NCI-H526 treated with DMSO at 0.1 percent for 48 hours (cell line): ENCODE measurements around the gene LAMB2.

Experiments used
- DNase-seq: peaks from one replicate; lab custom pipeline; 2025; lab: John Stamatoyannopoulos, UW

The LAMB2 gene

DNA sequence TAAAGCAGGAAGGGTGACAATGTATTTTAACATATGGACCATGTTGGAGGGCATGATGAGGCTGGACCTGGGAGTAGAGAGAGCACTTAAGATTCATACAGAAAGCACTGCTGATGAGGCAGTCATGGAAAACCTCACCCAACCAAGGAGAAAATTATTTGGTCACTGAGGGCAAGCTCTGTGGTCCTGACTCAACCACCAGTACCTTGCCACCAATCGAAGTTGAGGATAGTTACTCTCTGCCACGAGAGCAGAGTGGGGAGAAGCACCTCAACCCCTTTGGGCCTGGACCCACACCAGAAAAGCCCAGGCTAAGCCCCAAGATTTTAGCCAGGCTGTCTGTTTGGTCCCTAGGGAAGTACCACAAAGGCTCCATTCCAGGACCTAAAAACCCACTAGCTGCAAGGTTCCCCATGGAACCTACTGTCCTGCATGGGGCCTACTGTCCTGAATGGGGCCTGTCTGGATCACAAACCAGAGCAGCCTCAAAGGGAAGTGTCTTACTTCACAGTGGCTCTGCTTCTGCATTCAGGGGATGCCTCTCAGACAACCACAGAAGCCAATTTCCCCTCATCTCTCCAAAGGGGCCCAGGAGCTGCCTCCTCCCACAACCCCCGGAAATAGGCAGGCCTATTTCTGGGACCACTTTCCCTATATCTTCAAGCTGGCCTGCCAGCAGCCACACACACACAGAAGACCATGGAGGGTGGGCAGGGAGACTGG, 29.1 kb upstream of the LAMB2 start:
- no peak for DNase-seq

DNA sequence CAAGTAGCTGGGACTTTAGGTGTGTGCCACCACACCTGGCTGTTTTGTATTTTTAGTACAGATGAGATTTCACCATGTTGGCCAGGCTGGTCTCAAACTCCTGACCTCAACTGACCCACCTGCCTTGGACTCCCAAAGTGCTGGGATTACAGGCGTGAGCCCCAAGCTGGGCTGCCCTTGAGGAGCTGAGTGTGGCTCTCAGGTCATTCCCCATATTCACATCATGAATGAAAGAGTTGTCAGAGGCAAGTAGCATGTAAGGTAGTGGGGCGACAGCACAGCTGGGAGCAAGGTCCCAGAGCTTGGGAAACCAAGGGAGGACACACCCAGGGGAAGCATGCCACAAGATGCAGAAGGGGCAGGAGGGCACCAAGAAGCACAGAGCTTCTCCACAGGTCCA, 28.3 kb upstream of the LAMB2 start:
- DNase-seq: no peak

DNA sequence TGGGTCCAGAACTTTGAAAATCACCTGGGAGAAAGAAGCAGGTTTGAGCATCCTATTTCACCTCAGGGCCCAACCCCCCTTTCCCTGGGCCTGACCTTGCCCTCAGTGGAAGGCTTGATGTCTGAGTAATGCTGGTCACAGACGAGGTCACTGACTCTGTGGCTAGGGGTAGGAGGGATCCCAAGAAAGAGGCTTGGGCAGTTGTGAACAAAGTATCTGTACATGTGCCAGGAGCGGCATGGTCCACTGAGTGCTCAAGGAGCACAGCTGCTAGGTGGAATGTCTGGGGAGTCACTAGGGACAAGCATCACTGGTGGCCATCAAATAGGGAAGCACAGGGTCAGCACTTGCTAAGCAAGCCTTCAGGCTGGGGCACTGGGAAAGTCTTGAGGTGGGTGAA, 25.9 kb upstream of the LAMB2 start:
- DNase-seq: no peak

DNA sequence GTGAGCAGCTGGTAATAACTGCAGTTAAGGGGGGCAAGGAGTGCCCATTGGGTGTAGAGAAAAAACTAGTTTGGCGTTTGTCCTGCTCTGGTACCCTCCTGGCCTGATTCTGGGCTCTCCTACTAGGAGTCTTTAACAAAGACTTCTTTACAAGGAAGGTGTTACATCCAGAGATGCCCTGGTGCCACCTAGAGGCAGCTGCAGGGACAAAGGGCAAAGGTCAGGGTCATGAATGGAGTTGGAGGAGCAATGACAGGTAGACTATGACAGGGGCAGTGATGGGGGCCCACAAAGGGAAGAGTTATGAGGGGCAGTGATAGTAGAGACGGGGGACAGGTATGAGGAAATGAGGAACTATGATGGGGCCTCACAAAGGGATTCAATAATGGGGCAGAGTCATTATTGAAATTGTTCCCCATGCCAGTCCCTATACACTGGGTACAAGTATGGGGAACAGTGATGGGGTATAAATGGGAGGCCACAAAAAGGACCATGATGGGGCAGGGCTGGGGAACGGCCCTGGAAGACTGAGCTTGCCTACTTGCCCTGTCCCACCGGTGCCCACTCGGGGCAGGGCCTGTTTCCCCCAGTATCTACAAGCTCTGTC, 25.4 kb upstream of the LAMB2 start:
- no peak for DNase-seq

DNA sequence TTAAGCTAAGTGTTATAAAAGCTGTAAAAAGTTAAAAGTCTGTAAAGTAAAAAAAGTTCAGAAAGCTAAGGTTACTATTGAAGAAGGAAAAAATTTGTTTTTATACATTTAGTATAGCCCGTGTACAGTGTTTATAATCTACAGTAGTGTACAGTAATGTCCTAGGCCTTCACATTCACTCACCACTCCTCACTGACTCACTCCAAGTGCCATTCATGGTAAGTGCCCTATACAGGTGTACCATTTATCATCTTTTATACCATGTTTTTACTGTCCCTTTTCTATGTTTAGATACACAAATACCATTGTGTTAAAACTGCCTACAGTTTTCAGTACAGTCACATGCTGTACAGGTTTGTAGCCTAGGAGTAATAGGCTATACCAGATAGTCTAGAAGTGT, 24.4 kb upstream of the LAMB2 start:
- no peak for DNase-seq

DNA sequence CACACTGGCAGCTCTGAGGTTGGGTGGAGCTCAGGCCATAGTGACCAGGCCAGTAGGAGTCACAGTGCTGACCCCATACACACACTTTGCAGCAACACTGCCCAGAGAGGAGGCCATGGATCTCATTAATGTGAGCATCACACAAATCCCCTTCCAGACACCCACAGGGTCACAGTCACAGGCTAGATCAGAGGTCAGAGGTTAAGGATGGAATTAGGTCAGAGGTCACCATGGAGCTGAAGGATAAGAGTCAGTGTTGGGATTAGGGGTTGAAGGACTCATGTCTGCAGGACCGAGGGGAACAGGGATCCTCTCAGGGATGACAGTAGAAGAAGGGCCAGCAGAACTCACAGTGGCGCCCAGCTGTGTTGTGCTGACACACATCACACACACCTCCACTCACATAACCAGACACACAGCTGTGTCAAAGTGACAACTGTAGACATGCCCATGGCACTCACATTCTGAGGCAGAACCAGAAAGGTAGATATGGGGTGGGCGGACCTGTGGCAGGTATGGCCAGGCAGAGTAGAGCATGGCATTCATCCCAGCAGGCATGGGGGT, 20.6 kb upstream of the LAMB2 start:
- no peak for DNase-seq

DNA sequence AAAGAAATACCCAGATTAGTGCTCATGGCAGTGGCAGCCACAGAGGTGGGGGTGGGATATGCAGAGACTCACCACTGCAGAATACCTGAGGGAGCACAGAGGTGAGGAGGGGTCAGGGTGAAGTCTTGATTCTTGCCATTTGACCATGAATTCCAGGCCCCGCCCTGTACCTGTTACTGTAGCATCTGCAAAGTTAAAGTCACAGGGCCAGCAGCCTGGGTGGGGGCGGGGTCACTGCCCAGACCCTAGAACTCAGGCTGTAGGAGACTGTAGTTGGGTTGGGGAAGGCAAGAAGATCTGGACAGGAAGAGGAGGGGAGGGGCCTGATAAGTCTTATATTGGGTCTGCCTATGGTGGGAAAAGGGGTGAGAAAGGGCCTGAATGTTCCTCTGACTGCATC, 18.8 kb upstream of the LAMB2 start:
- no peak for DNase-seq

DNA sequence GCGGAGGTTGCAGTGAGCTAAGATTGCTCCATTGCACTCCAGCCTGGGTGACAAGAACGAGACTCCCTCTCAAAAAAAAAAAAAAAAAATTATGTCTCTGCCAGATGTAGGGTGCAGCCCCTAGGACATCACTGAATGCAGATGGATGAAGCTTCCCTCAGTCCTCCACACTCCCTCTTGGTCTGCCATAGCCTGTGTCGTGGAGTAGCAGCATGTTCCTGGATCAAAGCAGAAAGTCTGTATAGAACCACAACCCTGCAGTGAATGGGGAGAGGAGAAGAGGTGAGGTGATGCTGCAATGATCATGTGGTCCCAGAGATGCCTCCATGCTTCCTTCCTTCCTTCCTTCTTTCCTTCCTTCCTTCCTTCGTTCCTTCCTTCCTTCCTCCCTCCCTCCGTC, 15.3 kb upstream of the LAMB2 start:
- DNase-seq: no peak

DNA sequence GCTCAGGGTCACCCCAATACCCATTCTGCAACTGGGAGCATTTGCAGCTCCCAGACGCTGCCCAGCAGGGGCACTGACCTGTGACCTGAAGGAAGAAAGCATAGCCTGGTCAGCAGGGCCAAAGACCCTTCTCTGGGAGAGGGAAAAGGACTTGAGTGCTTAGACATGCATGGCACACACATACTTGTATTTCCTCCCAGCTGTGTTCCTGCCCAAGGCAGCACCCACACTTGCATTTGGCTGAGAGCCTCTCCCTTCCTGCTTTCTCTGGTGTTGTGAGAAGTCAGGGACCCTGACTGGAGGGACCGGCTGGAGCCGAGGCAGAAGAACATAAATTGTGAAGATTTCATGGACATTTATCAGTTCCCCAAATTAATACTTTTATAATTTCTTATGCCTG, 7.2 kb upstream of the LAMB2 start:
- no peak for DNase-seq

DNA sequence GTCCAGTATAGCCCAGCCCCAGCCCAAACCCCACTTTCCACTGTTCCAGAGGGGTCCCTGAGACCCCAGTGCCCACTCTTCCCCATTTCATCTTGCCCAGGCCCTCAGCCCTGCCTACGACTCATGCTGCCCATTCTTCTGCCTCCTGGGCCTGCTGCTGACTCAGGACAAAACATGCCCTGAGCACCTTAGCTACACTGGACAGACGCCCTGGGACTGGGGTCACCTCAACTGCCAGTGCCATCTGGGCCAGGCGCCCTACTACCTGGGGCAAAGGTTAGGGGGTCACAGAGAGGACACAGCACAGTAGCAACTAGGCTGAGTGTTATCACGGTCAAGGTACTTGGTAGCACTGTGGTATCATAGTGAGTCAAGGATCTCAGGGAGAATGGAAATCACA, 2.6 kb upstream of the LAMB2 start:
- no peak for DNase-seq

DNA sequence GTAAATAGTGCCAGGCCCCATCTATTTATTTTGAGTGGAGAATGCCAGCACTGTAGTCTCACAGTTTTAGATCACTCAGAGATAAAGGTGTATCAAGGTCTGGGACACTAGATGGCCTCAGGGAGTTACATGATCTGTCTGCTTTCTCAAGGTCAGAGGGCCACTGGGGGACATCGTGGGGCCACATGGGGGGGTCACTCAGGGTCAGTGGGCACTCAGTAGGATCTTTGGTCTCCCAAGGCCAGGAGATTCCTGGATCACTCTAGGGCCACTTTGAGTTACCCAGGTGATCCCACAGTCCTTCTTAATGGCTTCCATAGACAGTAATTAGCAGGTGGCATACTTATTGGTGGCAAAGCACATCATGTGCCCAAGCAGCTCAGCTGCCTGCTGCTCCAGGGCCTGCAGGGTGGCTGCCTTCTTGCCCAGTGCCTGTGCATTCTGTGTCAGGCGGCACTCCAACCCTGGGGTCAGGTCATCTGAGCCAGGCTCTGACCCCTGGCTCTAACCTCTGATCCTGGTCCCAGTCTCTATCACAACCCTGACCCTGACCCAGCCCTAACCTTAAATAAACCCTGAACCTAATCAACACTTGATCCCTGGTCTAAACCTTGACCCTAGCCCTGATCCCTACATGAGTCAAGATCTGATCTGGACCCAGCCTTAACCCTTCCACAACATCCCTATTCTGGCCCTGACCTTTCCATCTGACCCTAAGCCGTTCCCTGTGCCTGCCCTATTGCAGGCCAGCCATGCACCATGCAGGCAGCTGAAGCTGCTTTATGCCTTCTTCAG, 1.8 kb upstream of the LAMB2 start:
- no peak for DNase-seq

DNA sequence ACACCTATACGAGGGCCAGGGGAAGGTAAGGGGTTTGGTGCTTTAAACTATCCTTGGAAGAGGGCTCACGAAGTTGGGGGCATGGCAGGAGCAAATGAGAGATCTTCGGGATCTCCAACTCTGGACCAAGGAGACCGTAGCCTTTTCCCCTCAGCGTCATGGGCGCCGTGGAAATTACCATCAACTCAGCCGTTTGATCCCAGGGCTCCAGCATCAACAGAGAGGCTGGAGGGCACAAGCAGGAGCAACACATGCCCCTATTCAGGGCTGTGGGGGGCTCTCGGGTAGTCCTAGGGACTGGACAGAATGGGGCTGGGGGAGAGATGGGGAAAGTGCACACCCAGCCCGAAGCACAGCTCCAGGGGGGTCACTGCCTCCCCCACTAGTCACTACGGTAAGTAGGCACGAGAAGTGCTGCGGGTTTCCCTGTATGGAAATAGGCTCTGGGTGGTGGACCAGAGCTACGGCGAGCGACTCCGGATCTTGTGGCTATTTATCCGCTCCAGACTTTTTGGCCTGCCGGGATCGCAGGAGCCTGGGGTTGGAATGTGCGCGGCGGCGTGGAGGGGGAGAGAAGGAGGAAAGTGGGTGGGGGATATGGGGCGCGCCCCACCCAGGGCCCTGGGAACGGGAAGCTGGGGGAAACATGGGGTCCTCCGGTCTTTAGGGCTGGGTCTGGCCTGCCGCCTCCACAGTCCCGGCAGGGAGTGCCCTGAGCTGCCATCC, 539 bp upstream of the LAMB2 start:
- DNase-seq: peak; percentile 51

DNA sequence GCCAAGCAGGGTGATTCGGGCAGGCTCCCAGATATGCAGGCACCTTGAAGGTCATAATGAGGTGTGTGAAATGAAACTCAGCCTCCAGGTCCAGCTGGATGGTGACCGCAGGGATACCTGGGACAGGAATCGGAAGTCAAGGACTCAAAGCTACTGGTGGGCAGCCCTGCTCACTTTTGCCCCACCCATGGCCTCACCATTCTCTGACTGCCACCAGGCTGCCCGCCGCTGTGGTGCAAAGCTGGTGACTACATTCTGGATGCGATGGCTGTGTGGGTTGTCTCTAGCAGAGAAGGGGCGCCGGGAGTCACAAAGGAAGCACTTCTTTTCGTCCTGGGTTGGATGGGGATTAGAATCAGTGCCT, 795 bp downstream of the LAMB2 start:
- DNase-seq: no peak

DNA sequence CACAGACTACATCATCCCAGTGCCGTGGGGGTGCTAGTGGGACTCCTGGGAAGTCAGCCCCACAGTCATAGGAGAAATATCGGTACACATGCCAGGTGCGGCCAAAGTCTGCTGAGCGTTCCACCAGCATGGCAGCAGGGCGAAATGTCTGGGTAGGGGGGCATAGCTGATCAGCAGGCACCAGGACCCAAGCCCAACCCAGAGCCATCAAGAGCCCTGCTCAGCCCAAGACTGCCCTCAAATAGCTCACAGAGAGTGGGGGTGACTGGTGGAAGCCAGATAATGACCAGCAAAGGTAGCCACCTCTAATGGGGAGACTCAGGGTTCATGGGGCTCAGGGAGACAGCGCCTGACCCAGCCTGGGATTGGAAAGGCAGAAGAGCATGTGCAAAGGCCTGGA, 1.3 kb downstream of the LAMB2 start:
- no peak for DNase-seq

DNA sequence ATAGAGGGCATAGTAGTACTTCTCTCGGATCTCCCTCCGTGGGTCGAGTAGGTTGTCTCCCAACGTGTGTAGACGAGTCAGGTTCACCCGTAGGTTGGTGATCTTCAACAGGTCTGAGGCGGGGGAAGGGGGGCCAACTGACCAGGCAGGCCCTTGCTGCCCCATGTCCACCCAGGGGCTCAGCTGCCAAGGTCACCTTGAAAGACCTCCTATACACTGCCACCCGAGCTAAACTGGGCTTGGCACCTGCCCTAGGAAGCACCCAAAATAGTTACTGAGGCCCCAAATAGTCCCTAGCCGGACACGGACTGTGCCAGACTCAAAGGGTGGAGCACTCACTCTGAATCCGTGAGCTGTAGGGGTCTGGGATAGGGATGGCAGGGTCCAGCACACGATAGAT, 1.8 kb downstream of the LAMB2 start:
- no peak for DNase-seq

DNA sequence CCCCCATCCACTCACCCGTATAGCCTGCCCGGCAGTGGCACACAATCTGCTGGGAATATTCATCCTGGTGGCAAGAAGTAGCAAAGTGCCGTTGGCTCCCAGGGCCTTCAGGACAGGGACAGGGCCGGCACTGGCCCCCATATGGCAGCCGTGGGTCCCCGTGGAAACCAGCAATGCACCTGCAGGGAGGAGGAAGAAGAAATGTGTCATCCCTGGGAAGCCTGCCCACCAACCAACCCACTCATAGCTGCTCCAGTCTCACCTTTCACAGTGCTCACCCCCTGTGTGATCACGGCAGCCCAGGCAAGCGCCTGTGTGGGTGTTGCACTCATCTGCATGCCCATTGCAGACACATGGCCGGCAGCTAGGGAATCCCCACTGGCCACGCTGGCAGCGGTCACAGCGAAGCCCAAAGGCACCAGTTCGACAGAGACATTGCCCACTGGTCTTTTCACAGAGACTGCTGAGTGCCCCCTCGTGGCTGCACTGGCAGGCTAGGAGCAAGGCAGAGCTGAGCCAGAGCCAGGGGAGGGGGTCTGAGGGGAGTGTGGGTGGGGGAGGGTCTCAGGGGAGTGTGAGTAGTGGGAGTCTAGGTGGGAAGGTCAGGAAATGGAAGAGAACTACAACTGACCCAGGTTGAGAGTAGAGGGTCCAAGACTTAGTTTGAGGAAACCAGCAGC, 7.7 kb downstream of the LAMB2 start:
- no peak for DNase-seq

DNA sequence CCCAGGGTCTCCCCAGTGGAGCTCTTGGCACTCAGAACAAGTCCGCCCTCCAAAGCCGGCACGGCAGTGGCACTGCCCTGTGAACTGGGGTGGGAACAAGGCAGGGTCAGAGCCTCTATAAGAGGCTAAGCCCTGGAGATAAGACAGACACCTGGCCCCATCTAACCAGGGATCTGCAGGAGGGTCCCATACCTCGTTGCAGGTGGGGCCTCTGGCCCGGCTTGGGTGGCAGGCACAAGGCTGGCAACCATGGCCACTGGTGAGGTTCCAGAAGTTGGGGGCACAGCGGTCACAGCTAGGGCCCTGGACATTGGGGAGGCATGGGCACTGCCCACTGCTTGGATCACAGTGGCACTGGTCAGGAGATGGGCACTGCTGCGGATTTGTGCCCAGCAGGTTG, 8.6 kb downstream of the LAMB2 start:
- DNase-seq: no peak

DNA sequence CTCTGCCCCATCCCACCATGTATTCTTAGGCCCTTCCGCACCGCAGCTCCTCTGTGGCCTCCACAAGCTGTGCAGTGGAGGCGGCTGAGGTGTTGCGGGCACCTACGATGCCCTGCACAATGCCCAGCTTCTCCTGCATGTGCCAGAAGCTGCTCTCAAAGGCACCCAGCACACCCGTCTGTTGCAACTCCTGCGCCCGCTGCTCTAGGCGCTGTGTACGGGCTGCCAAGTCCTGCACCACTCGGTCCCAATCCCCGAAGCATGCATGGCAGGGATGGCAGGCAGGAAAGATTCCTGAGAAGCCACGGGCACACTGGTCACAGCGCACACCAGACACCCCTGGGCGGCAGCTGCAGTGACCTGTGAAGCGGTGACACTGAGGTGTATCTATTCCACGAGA, 9.2 kb downstream of the LAMB2 start:
- no peak for DNase-seq

DNA sequence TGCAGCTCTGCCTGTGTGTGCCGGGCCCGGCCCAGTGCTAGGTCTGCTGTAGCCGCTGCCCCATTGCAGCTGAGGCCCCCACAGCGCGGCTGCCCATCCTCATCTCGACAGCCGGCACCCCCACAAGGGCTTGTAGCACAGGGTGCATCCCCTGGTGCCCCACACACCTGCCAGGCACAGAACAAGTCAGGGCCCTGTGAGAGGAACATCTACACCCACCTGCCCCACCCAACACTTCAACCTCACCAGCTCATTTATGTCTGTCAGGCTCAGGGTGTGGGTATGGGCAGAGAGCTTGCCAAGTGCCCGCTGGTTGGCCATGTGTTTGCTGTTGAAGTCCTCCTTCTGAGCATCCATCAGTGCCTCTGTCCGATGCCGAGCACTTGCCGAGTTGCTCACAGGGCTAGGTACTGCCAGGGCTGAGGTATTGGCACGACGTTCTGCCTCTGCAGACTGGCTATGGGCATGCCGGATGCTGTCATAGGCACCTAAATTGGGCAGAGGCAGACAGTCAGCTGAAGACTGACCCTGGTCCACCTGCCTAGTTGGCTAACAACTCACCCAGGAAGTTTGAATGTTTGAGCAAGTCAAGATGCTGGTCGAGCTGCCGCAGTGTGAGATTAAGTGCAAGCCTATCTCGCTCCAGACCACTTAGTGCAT, 9.8 kb downstream of the LAMB2 start:
- DNase-seq: no peak

DNA sequence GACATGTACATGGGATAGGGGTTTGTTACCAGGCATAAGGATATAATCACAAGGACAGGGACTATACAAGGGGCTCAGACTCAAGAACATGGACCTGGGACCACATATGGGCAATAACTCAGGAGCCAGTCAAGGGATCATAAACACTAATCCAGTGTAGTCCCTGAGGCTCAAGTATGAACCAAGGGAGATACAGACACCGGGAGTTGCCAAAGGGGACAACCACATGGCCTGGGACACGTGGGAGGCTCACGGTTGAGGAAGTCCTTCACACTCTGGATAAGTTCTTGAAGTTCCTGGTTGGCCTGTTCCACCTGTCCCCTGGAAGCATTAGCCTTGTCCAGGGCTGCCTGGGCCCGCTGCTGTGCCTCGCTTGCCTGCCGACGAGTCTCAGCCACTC, 10.4 kb downstream of the LAMB2 start:
- no peak for DNase-seq

DNA sequence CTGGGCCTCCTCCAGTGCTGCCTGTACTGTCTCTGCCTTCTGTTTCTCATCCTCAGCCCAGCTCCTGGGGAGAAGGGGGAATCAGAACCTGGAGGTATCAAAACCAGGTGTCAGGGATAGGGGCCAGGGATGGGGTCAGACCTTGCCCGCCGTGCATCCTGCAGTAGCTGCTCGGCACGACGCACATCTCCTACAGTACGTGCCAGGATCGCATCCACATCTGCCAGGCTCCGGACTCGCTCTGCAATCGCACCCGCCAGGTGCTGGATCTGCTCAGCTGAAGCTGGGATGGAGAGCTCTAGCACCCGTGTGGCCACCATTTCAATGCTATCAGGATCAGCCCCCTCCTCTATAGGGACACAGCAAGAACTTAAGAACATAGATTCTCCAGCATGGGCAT, 10.8 kb downstream of the LAMB2 start:
- no peak for DNase-seq
